Measurements from ENCODE around the gene SIPA1L3. TPM values are rescaled to one million over a fixed set of nuclear protein-coding genes. Genes with fewer than 3 reads are reported as not detected.

Gene SIPA1L3
- total RNA-seq, 6 donors from 2014 or later, result 57.3 to 91.6 (median 69.4) TPM

- no peak overlapping the region for H3K4me3 ChIP-seq
- WGBS, 2 donors, result 81 to 86% methylated on average over 3 of the region's 3 CpGs
Observed at GRCh38 chr19:37925212-37925611, 18.2 kb downstream of the SIPA1L3 start.

GRCh38 chr19:37926255-37926654 lies 19.2 kb downstream of the SIPA1L3 start:
- ATAC-seq (ENCODE audit: low FRiP score in 2 of 2) (no peak), DNase-seq (no peak)
- Histone ChIP-seq H3K4me3 (no peak overlapping the region), H3K27me3 (no peaks in the 10 kb centered on the region), H3K9me3 (no peaks in the 10 kb centered on the region), H3K4me1 (peaks cover 0 to 11% (median 7%) of the 10 kb centered on the region in 4 donors), H3K36me3 (no peaks in the 10 kb centered on the region), H3K27ac (no peak overlapping the region)
- WGBS, 2 donors, result 91% methylated on average over 5 to 10 of the region's 10 CpGs
- no peak for TF ChIP-seq POLR2A (IDR thresholded peaks at IDR 0.05)
- TF ChIP-seq POLR2AphosphoS5 (IDR thresholded peaks at IDR 0.05), result no peak
- TF ChIP-seq CTCF (IDR thresholded peaks at IDR 0.05), result no peak

More at GRCh38 chr19:37925212-37925611, 18.2 kb downstream of the SIPA1L3 start:
- Histone ChIP-seq H3K36me3 (no peaks in the 10 kb centered on the region), H3K9me3 (no peaks in the 10 kb centered on the region), H3K27ac (no peak overlapping the region), H3K27me3 (no peaks in the 10 kb centered on the region), H3K4me1 (peaks cover 0 to 17% (median 9%) of the 10 kb centered on the region in 4 donors)
- TF ChIP-seq POLR2AphosphoS5 (IDR thresholded peaks at IDR 0.05) (no peak), EP300 (IDR thresholded peaks at IDR 0.05) (no peak)
- no peak for DNase-seq
- no peak for ATAC-seq (ENCODE audit: low FRiP score in 2 of 2)

- TF ChIP-seq EP300 (IDR thresholded peaks at IDR 0.05) (no peak), POLR2AphosphoS5 (IDR thresholded peaks at IDR 0.05) (no peak), POLR2A (IDR thresholded peaks at IDR 0.05) (no peak), CTCF (IDR thresholded peaks at IDR 0.05) (no peak)
- H3K36me3 ChIP-seq, result no peaks in the 10 kb centered on the region
- H3K9me3 ChIP-seq, result no peaks in the 10 kb centered on the region
- no peak for DNase-seq
- ATAC-seq (ENCODE audit: low FRiP score in 2 of 2), result no peak
- no peaks in the 10 kb centered on the region for H3K27me3 ChIP-seq
- H3K4me3 ChIP-seq, result no peak overlapping the region
- H3K4me1 ChIP-seq, result peaks cover 3 to 14% (median 7%) of the 10 kb centered on the region in 4 donors
- WGBS, 2 donors, result 68 to 79% methylated on average over 4 to 5 of the region's 5 CpGs
- H3K27ac ChIP-seq, result no peak overlapping the region
Observed at GRCh38 chr19:37926711-37927110, 19.7 kb downstream of the SIPA1L3 start.

GRCh38 chr19:37928527-37929286 lies 21.7 kb downstream of the SIPA1L3 start:
- Histone ChIP-seq H3K27ac (no peak overlapping the region), H3K4me1 (peaks cover 8 to 26% (median 13%) of the 10 kb centered on the region in 4 donors), H3K36me3 (no peaks in the 10 kb centered on the region), H3K4me3 (no peak overlapping the region), H3K9me3 (no peaks in the 10 kb centered on the region), H3K27me3 (no peaks in the 10 kb centered on the region)
- WGBS, 2 donors, result 65 to 82% methylated on average over 5 of the region's 5 CpGs
- ATAC-seq (ENCODE audit: low FRiP score in 2 of 2), result no peak
- no peak for TF ChIP-seq CTCF (IDR thresholded peaks at IDR 0.05)
- TF ChIP-seq EP300 (IDR thresholded peaks at IDR 0.05), result no peak
- TF ChIP-seq POLR2AphosphoS5 (IDR thresholded peaks at IDR 0.05), result no peak
- no peak for TF ChIP-seq POLR2A (IDR thresholded peaks at IDR 0.05)
- DNase-seq, result peak in 1 of 2 donors; percentile 34

- H3K4me1 ChIP-seq, result peaks cover 8 to 32% (median 14%) of the 10 kb centered on the region in 4 donors
- H3K27me3 ChIP-seq, result no peaks in the 10 kb centered on the region
- H3K4me3 ChIP-seq, result no peak overlapping the region
- no peak for DNase-seq
- no peaks in the 10 kb centered on the region for H3K36me3 ChIP-seq
- no peak overlapping the region for H3K27ac ChIP-seq
- TF ChIP-seq EP300 (IDR thresholded peaks at IDR 0.05) (no peak), POLR2A (IDR thresholded peaks at IDR 0.05) (no peak), CTCF (IDR thresholded peaks at IDR 0.05) (no peak), POLR2AphosphoS5 (IDR thresholded peaks at IDR 0.05) (no peak)
- WGBS, 2 donors, result 80 to 89% methylated on average over 4 of the region's 4 CpGs
- ATAC-seq (ENCODE audit: low FRiP score in 2 of 2), result no peak
- no peaks in the 10 kb centered on the region for H3K9me3 ChIP-seq
Observed at GRCh38 chr19:37929355-37929923, 22.4 kb downstream of the SIPA1L3 start.

Data from upper lobe of left lung (tissue), 6 donors.